Urinary bladder (tissue), 4 donors: ENCODE results near the gene BSND. TPM values are rescaled to one million over a fixed set of nuclear protein-coding genes. Genes with fewer than 3 reads are reported as not detected.

ENCODE experiments used
- DNase-seq: peaks from one replicate; pipeline ENCODE4 v3.0.0-alpha.2; 2015; ENCODE audit errors: extremely low spot score
- H3K27ac ChIP-seq: one replicate; pipeline ENCODE4 v1.5.1; 2013; ENCODE audit warnings: low read depth, mild to moderate bottlenecking, moderate library complexity
- H3K36me3 ChIP-seq: one replicate; pipeline ENCODE4 v1.6.1; 2013; ENCODE audit warnings: mild to moderate bottlenecking, moderate library complexity; ENCODE audit not compliant: insufficient read depth
- H3K4me1 ChIP-seq: one replicate; pipeline ENCODE4 v1.6.1; 2013; ENCODE audit warnings: mild to moderate bottlenecking, moderate library complexity; ENCODE audit not compliant: insufficient read depth
- H3K4me3 ChIP-seq: one replicate; pipeline ENCODE4 v1.5.1; 2013; ENCODE audit warnings: low read depth, low read length
- WGBS: extraction: QIAGEN DNeasy Blood & Tissue Kit; methylation state at CpG from one replicate; pipeline ENCODE4 v1.1.7; 2013; 5-methylcytosine and 5-hydroxymethylcytosine counted together
- polyA plus RNA-seq: library from polyadenylated mRNA; stranded (reverse); fragments of 200-250 nt; gene quantifications from one replicate; pipeline ENCODE4 v1.2.3, GENCODE V29; 2013
- total RNA-seq: library from RNA; depleted of rRNA; stranded (reverse); fragments of >200 nt; gene quantifications from one replicate; pipeline ENCODE4 v1.2.3, GENCODE V29; 2014
- donor health status: healthy with polysubstance abuse.
- donor health status: healthy.

Gene BSND
- total and polyA plus RNA-seq, 2 donors = not detected

DNA sequence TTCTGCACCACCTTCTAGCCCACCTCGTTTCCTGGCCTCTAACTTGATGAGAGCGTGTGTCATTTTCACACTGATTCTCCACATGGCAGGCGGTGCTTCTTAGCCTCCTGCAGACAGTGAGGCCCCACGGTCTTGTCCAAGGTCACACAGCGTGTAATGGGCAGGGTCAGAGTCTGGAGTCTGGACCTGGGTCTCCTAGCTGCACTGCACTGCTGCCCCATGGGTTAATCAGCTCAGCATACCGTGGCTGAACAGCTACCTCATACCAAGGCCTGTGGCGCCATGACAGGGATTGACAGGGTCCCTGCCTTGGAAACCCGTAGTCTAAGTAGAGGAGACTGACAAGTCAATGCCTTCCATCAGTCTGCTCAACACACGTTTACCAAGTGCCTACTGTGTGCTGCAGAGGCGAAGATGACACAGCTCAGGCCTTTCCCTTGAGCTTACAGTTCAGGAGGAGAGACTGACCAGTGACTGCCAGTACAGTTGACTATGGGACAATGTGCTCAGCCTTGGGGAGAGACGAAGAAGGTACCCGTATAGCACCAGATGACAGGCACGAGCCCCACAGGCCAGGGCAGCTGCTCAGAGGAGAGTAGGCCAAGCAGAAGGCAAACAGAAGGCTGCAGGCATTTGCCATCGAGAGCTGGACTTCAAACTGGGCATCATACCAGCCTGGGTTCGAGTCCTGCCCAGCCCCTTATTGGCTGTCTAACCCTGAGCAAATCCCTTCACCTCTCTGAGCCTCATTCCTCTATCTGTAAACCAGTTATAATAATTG, 46.1 kb downstream of the BSND start:
- DNase-seq = no peak
- WGBS = 93% methylated on average over 15 of the region's 15 CpGs

DNA sequence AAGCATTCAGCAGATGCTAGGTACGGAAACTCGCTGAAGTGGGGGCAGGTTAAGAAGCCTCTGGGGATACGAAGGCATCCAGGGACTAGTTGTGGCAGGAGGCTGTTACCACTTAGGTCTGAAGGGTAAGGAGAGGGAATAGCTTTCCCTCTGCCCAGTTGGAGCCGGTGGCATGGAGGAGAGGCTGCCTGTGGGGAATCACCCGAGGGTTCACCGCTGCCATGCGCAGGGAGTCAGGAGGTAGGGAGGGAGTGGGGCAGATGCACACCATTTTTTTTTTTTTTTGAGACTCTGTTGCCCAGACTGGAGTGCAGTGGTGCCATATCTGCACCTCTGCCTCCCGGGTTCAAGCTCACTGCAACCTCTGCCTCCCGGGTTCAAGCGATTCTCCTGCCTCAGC, 46.7 kb downstream of the BSND start:
- H3K4me1 ChIP-seq = no peaks in the 10 kb centered on the region
- 98% methylated on average over 10 of the region's 10 CpGs for WGBS
- no peak overlapping the region for H3K27ac ChIP-seq
- H3K4me3 ChIP-seq = no peak overlapping the region
- no peak for DNase-seq
- H3K36me3 ChIP-seq = no peaks in the 10 kb centered on the region

More for the DNA sequence above, 46.1 kb downstream of the BSND start:
- no peak overlapping the region for H3K27ac ChIP-seq
- no peak overlapping the region for H3K4me3 ChIP-seq
- no peaks in the 10 kb centered on the region for H3K4me1 ChIP-seq
- H3K36me3 ChIP-seq = no peaks in the 10 kb centered on the region

GRCh38 chr1:55046871-55047270, 48.1 kb downstream of the BSND start:
- no peak for DNase-seq
- Histone ChIP-seq H3K27ac (no peak overlapping the region), H3K36me3 (no peaks in the 10 kb centered on the region), H3K4me1 (no peaks in the 10 kb centered on the region), H3K4me3 (no peak overlapping the region)
- 93% methylated on average over 4 of the region's 4 CpGs for WGBS

- H3K27ac ChIP-seq = no peak overlapping the region
- DNase-seq = no peak
- no peak overlapping the region for H3K4me3 ChIP-seq
- H3K36me3 ChIP-seq = no peaks in the 10 kb centered on the region
- WGBS = 96% methylated on average over 3 of the region's 3 CpGs
- H3K4me1 ChIP-seq = no peaks in the 10 kb centered on the region
Observed at GRCh38 chr1:55047611-55048010, 48.9 kb downstream of the BSND start.

- DNase-seq = no peak
- no peak overlapping the region for H3K4me3 ChIP-seq
- WGBS = 68% methylated on average over 11 of the region's 11 CpGs
- H3K4me1 ChIP-seq = no peaks in the 10 kb centered on the region
- H3K36me3 ChIP-seq = no peaks in the 10 kb centered on the region
- no peak overlapping the region for H3K27ac ChIP-seq
Observed at GRCh38 chr1:55048453-55049270, 49.9 kb downstream of the BSND start.

- no peak for DNase-seq
- Histone ChIP-seq H3K4me3 (no peak overlapping the region), H3K4me1 (no peaks in the 10 kb centered on the region), H3K27ac (no peak overlapping the region), H3K36me3 (no peaks in the 10 kb centered on the region)
- WGBS = 68% methylated on average over 9 of the region's 9 CpGs
Observed at GRCh38 chr1:55049271-55049913, 50.7 kb downstream of the BSND start.

GRCh38 chr1:55049914-55050278, 51.2 kb downstream of the BSND start:
- no peak overlapping the region for H3K4me3 ChIP-seq
- H3K27ac ChIP-seq = no peak overlapping the region
- H3K4me1 ChIP-seq = no peaks in the 10 kb centered on the region
- WGBS = 28% methylated on average over 9 of the region's 9 CpGs
- H3K36me3 ChIP-seq = no peaks in the 10 kb centered on the region
- DNase-seq = peak; percentile 32

DNA sequence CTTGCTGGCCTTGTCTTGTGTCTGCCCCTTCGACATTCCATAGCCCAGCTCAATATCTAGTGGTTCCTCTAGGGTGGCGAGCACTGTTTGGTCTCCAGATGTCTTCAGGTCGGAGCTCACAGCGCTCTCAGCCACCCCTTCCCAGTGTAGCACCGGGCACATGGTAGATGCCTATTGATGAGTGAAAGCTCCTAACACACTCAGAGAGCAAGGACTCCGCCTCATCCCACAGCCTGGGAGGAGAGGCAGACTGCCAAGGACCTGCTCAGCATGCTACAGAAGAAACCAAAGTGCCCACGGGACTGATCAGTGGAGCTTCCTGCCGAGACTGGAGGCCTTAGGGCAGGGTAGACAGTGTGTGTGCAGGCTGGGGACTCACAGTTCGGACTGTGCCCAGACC, 51.5 kb downstream of the BSND start:
- no peak overlapping the region for H3K4me3 ChIP-seq
- DNase-seq = no peak
- no peaks in the 10 kb centered on the region for H3K36me3 ChIP-seq
- 60% methylated on average over 9 of the region's 9 CpGs for WGBS
- no peak overlapping the region for H3K27ac ChIP-seq
- no peaks in the 10 kb centered on the region for H3K4me1 ChIP-seq

DNA sequence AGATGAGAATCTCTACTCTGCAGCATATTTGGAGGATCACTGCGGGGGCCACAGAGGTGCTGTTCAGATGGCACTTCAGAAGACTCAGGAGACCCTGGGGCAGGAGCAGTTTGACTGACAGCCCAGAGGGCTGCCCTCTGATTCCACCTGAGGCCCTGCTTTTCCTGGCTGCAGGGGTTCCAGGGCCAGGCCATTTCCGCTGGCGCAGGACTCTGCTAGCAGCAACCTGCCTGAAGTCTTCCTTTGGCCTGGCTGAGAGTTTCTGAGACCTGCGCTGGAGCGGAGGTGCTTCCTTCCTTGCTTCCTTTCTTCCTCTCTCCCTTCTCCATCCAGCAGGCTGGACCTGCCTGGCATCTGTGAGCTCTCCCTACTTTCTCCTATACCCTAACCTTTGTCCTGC, 52.4 kb downstream of the BSND start:
- no peak overlapping the region for H3K27ac ChIP-seq
- WGBS = 87% methylated on average over 5 of the region's 5 CpGs
- no peak overlapping the region for H3K4me3 ChIP-seq
- H3K36me3 ChIP-seq = no peaks in the 10 kb centered on the region
- no peaks in the 10 kb centered on the region for H3K4me1 ChIP-seq
- DNase-seq = no peak

GRCh38 chr1:55051621-55052020, 52.9 kb downstream of the BSND start:
- 78% methylated on average over 9 of the region's 9 CpGs for WGBS
- Histone ChIP-seq H3K4me3 (no peak overlapping the region), H3K4me1 (no peaks in the 10 kb centered on the region), H3K27ac (no peak overlapping the region), H3K36me3 (no peaks in the 10 kb centered on the region)
- DNase-seq = no peak

- DNase-seq = no peak
- WGBS = 89% methylated on average over 29 of the region's 29 CpGs
Observed at GRCh38 chr1:55052221-55053142, 53.7 kb downstream of the BSND start.

DNA sequence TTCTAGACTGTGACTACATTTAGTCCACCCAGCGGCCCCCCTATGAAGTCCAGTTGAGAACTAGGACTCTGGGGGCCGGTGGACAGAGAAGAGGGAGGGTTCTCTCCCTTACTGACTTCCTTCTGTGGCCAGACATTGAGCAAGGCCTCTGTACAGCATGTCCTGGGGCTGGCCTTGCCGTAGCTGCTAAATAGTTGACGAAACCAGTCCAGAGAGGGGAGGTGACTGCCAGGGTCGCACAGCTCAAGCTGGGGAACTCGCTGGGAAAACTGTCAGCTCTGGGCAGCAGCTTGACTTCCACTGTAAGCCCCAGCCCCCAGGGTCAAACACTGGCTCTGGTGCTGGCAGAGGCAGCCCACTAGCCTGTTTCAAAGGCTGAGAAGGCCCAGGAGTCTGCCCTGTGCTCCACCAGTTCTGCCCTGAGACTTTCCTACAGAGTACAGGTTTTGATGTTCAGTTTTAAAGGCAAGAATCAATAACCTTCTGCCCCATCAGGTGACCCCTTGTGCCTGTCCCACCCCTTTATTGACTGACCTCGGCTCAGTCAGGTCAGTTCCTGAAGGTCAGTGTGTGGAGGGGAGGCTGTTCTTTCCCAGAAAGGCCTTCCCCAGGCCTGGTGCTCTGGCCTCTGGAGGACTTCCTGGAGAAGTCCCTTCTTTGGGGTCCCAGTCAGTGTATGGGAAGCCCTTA, 54.7 kb downstream of the BSND start:
- H3K4me1 ChIP-seq = no peaks in the 10 kb centered on the region
- H3K4me3 ChIP-seq = no peak overlapping the region
- no peaks in the 10 kb centered on the region for H3K36me3 ChIP-seq
- no peak for DNase-seq
- WGBS = 63% methylated on average over 7 of the region's 7 CpGs
- no peak overlapping the region for H3K27ac ChIP-seq

More at GRCh38 chr1:55052221-55053142, 53.7 kb downstream of the BSND start:
- Histone ChIP-seq H3K36me3 (no peaks in the 10 kb centered on the region), H3K4me1 (no peaks in the 10 kb centered on the region), H3K4me3 (no peak overlapping the region), H3K27ac (no peak overlapping the region)
